ENCODE data around the gene MYADM.
A peak's percentile ranks its signal among the peaks of the same experiment; 100 is the strongest.
"Not testable (repeated sequence)": the region's sequence is repeated elsewhere in the genome, so short reads cannot be mapped to it uniquely, and the experiment has no call there.

The MYADM gene

GRCh38 chr19:53868892-53869804 is 1.5 kb downstream of the MYADM start:
- peak; percentile 87 for DNase-seq

DNA sequence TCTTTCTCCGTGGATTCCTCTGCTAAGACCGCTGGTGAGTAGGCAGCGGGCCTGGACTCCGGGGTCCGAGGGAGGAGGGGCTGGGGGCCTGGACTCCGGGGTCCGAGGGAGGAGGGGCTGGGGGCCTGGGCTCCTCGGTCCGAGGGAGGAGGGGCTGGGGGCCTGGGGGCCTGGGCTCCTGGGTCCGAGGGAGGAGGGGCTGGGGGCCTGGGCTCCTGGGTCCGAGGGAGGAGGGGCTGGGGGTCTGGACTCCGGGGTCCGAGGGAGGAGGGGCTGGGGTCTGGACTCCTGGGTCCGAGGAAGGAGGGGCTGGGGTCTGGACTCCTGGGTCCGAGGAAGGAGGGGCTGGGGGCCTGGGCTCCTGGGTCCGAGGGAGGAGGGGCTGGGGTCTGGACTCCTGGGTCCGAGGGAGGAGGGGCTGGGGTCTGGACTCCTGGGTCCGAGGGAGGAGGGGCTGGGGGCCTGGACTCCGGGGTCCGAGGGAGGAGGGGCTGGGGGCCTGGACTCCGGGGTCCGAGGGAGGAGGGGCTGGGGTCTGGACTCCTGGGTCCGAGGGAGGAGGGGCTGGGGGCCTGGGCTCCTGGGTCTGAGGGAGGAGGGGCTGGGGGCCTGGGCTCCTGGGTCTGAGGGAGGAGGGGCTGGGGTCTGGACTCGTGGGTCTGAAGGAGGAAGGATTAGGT is 2.3 kb downstream of the MYADM start:
- DNase-seq = not testable (repeated sequence)

DNA sequence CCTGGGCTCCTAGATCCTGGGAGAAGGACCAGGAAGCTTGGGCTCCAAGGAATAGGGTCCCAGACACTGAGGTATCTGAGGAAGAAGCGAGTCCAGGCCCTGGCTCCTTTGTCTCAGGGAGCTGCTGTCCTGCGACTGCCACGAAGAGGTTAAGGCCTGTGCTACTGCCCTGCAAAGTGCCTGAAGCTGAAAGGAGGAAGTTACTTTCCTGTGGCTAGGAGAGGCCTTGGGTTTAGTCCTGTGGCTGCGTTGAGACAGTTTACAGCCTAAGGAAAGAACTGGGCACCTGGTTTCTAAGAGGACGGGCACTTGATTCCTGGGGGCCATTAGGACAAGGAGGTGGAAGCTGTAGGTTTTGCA is 2.8 kb downstream of the MYADM start:
- DNase-seq = peak; percentile 31

DNA sequence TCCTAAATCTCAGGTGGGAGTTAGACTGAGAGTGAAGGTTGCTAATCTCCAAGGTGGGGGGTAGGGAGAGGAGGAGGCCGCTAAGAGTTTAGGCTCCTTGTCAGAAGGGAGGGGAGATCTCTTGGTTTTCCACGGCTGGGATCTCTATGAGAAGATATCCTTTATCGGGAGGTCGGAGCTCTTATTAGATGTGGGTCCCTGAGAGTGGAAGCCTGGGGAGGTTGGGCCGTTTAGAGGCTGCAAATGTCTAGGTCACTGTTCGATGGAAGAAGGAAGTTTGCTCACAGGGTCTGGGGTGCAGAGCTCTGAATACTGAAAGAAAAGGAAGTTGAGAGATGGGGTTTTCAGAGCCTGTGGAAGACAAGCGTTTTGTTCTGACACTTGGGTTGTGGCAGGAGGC is 3.8 kb downstream of the MYADM start:
- DNase-seq = no peak

- DNase-seq = peak; percentile 34
Measured at GRCh38 chr19:53872762-53873161, 5.1 kb downstream of the MYADM start.

DNA sequence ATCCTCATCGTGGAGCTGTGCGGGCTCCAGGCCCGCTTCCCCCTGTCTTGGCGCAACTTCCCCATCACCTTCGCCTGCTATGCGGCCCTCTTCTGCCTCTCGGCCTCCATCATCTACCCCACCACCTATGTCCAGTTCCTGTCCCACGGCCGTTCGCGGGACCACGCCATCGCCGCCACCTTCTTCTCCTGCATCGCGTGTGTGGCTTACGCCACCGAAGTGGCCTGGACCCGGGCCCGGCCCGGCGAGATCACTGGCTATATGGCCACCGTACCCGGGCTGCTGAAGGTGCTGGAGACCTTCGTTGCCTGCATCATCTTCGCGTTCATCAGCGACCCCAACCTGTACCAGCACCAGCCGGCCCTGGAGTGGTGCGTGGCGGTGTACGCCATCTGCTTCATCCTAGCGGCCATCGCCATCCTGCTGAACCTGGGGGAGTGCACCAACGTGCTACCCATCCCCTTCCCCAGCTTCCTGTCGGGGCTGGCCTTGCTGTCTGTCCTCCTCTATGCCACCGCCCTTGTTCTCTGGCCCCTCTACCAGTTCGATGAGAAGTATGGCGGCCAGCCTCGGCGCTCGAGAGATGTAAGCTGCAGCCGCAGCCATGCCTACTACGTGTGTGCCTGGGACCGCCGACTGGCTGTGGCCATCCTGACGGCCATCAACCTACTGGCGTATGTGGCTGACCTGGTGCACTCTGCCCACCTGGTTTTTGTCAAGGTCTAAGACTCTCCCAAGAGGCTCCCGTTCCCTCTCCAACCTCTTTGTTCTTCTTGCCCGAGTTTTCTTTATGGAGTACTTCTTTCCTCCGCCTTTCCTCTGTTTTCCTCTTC is 6.3 kb downstream of the MYADM start:
- DNase-seq = peak; percentile 44

DNA sequence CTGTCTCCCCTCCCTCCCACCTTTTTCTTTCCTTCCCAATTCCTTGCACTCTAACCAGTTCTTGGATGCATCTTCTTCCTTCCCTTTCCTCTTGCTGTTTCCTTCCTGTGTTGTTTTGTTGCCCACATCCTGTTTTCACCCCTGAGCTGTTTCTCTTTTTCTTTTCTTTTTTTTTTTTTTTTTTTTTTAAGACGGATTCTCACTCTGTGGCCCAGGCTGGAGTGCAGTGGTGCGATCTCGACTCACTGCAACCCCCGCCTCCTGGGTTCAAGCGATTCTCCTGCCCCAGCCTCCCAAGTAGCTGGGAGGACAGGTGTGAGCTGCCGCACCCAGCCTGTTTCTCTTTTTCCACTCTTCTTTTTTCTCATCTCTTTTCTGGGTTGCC is 6.9 kb downstream of the MYADM start:
- DNase-seq = peak; percentile 25

DNA sequence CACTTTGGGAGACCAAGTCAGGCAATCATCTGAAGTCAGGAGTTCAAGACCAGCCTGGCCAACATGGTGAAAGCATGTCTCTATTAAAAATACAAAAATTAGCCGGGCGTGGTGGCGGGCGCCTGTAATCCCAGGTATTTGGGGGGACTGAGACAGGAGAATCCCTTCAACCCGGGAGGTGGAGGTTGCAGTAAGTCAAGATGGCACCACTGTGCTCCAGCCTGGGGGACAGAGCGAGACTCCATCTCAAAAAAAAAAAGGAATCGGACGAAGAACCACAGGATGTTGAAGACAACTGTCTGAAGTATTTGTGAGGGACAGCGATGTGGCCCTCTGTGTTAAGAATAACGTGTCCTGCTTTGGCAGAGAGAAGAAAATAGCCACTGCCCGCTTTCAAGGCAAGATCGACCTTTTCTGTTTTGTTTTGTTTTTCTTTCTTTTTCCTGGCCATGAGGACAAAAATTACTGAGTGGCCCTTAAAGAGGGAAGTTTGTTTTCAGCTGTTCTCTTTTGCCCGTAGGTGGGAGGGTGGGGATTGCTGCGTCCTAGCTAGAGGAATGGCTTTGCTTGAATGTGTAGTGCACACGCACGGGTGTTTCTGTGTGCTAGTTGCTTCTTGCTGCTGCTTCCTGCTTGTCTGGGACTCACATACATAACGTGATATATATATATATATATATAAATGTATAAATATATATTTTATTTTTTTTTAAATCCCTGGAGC is 8.1 kb downstream of the MYADM start:
- DNase-seq = peak; percentile 23

- peak; percentile 38 for DNase-seq
Measured at GRCh38 chr19:53876651-53877224, 9.1 kb downstream of the MYADM start.

DNA sequence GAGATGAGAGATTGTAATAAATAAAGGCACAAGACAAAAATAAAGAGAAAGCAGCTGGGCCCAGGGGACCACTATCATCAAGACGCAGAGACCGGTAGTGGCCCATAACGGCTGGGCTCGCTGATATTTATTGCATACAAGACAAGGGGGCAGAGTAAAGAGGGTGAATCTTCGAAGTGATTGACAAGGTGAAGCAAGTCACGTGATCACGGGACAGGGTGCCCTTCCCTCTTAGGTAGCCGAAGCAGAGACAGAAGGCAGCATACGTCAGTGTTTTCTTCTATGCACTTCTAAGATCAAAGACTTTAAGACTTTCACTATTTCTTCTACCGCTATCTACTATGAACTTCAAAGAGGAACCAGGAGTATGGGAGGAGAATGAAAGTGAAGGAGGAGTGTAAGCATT is 9.7 kb downstream of the MYADM start:
- peak; percentile 65 for DNase-seq

DNA sequence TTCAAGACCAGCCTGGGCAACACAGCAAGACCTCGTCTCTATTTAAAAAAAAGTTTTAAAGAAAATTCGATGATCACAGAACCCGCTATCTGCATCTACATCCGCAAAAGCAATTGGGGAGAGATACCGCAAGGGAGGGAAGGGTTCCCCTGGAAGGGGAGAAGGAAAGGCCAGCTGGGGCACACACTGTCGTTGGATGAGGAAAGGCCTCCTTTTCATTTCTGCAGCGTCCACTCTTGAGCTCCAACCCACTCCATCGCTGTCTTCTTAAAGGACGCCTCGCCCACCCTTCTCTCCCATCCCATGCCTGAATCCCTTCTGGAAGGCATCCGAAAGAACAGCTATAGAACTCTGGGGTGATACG is 11.1 kb downstream of the MYADM start:
- DNase-seq = peak; percentile 23

DNA sequence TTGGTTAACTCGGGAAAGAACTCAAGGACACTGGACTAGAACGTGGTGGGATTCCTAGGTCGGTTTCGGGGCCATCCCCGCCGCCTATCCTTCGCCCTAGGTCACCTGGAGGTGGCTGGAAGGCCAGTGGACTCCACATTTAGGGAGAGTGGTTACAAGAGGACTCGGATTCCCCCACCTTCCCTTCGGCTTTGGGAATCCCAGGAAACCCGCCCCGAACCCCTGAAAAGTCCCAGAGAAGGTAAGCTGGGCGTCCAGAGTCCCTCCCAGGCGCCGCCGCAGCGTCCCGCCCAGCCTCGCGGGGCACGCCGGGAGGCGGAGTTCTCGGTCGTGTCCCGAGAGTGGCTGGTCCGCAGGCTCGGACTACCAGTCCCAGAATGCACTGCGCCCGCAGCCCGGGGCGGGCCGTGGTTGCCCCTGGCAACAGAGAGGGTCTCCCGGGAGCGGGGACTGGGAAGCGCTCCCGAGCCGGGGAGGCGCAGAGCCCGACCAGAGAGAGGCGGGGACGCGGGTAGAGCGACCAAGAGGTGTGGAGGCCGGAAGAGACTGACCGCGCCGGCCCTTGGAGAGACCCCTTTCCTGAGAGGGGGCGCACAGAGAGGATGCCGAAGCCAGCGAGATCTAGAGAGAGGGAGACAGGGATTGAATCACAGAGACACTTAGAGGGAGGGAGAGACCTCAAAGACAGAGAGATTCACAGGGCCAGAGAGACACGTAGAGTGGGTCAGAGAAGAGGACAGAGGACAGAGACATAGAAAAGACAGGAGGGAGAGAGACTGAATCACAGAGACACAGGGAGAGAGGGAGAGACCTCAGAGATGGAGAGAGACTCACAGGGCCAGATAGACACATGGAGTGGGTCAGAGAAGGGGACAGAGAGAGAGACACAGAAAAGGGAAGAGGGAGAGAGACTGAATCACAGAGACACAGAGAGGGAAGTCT is 11.7 kb downstream of the MYADM start:
- DNase-seq = peak; percentile 85

DNA sequence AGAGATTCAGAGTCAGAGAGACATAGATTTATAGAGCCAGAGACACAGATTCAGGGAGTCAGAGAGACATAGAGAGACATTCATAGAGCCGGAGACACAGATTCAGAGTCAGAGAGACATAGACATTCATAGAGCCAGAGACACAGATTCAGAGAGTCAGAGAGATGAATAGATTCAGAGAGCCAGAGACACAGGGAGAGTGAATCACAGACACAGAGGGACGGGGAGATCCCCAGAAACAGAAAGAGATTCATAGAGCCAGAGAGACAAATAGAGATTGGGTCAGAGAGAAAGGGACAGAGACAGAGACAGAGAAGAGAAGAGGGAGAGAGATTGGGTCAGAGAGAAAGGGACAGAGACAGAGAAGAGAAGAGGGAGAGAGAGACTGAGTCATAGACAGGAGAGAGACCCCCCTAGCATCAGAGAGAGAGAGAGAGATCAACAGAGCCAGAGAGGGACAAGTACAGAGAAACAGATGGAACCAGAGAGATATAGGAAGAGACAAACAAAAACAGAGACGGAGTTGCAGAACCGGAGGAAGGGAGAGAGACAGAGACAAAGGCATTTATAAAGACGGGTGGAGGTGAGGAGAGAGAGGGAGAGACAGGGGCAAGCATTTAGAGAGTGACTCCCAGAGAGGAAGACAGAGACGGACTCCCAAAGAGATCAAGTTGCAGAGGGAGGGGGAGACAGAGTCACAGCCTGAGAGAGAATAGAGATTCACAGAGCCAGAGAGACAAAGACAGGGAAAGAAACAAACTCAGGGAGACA is 13.2 kb downstream of the MYADM start:
- DNase-seq = no peak

DNA sequence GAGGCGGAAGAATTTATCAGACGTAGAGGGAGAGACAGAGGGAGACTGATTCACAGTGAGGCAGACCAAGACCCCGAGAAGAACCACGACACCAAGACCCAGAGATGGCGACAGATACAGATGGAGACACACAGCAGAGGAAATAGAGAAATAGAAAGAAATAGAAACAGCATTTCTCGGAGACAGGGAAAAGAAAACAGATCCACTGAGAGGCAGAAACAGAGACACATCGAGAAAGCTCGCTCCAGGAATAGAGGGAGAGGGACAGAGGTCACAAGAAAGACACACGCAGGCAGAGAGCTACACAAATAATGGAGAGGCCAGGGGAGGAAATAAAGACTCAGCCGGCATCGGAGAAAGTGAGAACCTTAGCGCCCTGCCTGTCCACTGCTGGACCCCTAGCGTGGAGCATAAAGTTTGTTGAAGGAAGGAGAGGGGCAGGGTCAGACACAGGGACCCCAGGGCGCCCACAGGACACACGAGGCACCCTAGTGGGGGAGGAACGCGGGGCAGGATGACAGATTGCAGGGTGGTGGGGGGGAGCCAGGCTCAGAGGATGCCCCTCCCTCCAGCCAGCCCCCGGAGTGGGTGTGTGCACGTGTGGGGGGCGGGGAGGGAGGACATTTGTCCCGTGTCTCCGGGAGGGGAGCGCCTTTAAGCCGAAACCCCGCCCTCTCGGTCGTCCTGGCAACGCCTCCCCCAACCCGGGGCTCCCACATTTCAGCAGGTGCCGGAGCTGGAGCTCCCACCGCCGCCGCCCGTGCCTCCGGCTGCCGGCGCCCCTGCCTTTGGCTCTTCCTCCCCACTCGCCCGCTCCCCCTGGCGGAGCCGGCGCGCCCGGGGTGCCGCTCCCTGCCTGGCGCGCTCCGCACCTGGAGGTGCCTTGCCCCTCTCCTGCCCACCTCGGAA is 14.1 kb downstream of the MYADM start, which contains the start of gene PRKCG:
TSS of gene PRKCG (plus strand) at position 716 of the 909 bp plus-strand sequence. CDS start 298 bp downstream, outside the sequence.
- peak; percentile 72 for DNase-seq

DNA sequence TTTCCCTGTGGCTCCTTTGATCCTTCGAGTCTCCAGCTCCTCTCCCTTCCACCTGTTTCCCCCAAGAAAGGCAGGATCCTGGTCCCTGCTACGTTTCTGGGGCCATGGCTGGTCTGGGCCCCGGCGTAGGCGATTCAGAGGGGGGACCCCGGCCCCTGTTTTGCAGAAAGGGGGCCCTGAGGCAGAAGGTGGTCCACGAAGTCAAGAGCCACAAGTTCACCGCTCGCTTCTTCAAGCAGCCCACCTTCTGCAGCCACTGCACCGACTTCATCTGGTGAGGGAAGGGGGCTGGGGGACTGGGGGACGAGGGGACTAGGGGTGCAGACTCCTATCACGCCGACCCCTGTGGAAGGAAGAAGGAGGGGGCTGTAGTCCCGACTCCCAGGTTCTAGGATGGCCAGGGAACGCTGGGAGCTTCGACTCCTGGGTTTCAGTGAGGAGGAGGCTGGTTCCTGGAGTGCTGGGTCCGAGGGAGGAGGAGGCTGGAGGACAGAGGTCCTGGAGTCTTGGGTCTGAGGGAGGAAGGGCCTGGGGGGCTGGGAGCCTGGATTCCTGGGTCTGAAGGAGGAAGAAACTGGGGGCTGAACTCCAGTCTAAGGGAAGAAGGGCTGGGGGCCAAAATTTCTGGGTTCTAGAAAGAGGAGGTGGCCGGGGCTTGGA is 14.8 kb downstream of the MYADM start:
- no peak for DNase-seq

DNA sequence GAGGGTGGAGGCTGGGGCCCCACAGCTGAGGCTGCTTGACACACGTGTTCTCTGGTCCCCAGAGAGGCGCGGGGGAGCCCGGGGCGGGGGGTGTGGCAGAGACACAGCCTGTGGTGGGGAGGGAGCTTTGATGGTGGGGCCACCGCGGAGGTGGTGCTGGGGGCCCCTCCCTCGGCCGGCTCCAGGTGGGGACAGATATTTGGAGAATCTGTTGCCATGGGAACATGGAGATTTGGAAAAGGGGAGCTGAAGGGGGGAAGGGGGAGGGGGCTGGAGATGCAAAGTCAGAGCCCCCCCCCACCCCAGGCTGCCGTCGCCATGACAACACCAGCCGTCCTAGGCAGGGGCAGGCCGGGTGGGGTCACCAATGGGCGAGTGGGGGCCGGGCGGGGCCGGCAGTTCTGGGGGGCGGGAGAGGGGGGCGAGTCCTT is 15.6 kb downstream of the MYADM start:
- peak; percentile 61 for DNase-seq

- no peak for DNase-seq
Measured at GRCh38 chr19:53883741-53884140, 16.1 kb downstream of the MYADM start.

GRCh38 chr19:53884256-53884655 is 16.6 kb downstream of the MYADM start:
- no peak for DNase-seq

DNA sequence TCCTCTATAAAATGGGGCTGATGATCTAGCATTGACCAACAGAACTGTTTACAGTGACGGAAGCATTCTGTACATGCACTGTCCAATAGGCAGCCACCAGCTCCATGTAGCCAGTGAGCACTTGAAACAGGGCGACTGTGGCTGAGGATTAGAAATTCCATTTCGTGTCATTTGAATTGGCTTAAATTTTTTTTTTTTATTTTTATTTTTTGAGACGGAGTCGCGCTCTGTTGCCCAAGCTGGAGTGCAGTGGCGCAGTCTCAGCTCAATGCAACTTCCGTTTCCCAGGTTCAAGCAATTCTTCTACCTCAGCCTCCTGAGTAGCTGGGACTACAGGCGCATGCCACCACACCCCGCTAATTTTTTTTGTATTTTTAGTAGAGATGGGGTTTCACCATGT is 17.4 kb downstream of the MYADM start:
- DNase-seq = no peak

Measured in activated T-cell treated with anti-CD3 and anti-CD28 coated beads, Interleukin-2, amount 50 U/mL, for 1 hour (primary cell).